Lung (tissue), 12 donors: ENCODE data around the gene DOCK10. TPM values are rescaled to one million over a fixed set of nuclear protein-coding genes. Genes with fewer than 3 reads are reported as not detected.

Source experiments
- ATAC-seq: fragments of 200-7000 bp; cut with Tn5 transposase; one replicate; pipeline ENCODE4 v1.9.1; 2020; ENCODE audit warnings: moderate number of reproducible peaks; ENCODE audit not compliant: insufficient read depth, low FRiP score
- DNase-seq, 3 donors: peaks; one replicate each; pipeline ENCODE4 v3.0.0-alpha.2; 2013 to 2017
- H3K27ac ChIP-seq, 2 donors: one replicate each; pipeline ENCODE4 v1.5.1; 2013; ENCODE audit warnings: mild to moderate bottlenecking in 2 of 2, moderate library complexity in 2 of 2, control low read depth in 1 of 2, inconsistent platforms in 1 of 2, low read depth in 1 of 2, low read length in 1 of 2
- H3K27me3 ChIP-seq, 3 donors: one replicate each; pipeline ENCODE4 v1.5.1; 2013; ENCODE audit warnings: low read length in 2 of 3; ENCODE audit not compliant: control insufficient read depth in 3 of 3, insufficient read depth in 3 of 3
- H3K36me3 ChIP-seq, 4 donors: one replicate each; pipeline ENCODE4 v1.5.1; 2013; ENCODE audit warnings: low read length in 4 of 4, mild to moderate bottlenecking in 1 of 4, moderate library complexity in 1 of 4; ENCODE audit not compliant: control insufficient read depth in 4 of 4, insufficient read depth in 4 of 4
- H3K4me1 ChIP-seq, 5 donors: one replicate each; pipeline ENCODE4 v1.5.1; 2013; ENCODE audit warnings: low read length in 5 of 5, mild to moderate bottlenecking in 2 of 5, moderate library complexity in 1 of 5; ENCODE audit not compliant: control insufficient read depth in 5 of 5, insufficient read depth in 5 of 5
- H3K4me3 ChIP-seq: one replicate; pipeline ENCODE4 v1.5.1; 2013; ENCODE audit warnings: mild to moderate bottlenecking, control low read depth, moderate library complexity
- H3K9ac ChIP-seq, 2 donors: one replicate each; pipeline ENCODE4 v1.5.1; 2013; ENCODE audit warnings: low read length in 2 of 2, control low read depth in 1 of 2; ENCODE audit not compliant: insufficient read depth in 1 of 2
- H3K9me3 ChIP-seq, 4 donors: one replicate each; pipeline ENCODE4 v1.5.1; 2013; ENCODE audit warnings: low read length in 3 of 4, mild to moderate bottlenecking in 1 of 4, moderate library complexity in 1 of 4; ENCODE audit not compliant: control insufficient read depth in 4 of 4, insufficient read depth in 3 of 4
- CTCF ChIP-seq: IDR thresholded peaks from 2 replicates; pipeline ENCODE4 v1.5.1; 2012; ENCODE audit warnings: mild to moderate bottlenecking; ENCODE audit errors: control extremely low read depth, extremely low read depth
- whole genome bisulfite sequencing, 2 donors: extraction: QIAGEN DNeasy Blood & Tissue Kit; methylation state at CpG; one replicate each; pipeline ENCODE4 v1.1.7; 2013; 5-methylcytosine and 5-hydroxymethylcytosine counted together
- polyA plus RNA-seq, 2 donors: library from polyadenylated mRNA; stranded (reverse); fragments of 200-250 nt; gene quantifications; one replicate each; pipeline ENCODE4 v1.2.1, GENCODE V29; 2013
- total RNA-seq, 2 donors: library from RNA; depleted of rRNA in 1 of 2; stranded (reverse); fragments of >200 nt in 1 of 2; gene quantifications; one replicate each; pipeline ENCODE4 v1.2.1, GENCODE V29; 2014 to 2021
- donor health status: control.
- donor health status: control.
- donor health status: Bipolar disorder and iron deficiency.
- donor health status: healthy.
- donor health status: DM: yes; HTN: yes; CAD: no.

The DOCK10 gene
- total and polyA plus RNA-seq, 4 donors, result 3.1 to 39.8 (median 18.0) TPM

GRCh38 chr2:224751996-224752698, 290.1 kb downstream of the DOCK10 start:
- Histone ChIP-seq H3K27me3 (no peaks in the 10 kb centered on the region), H3K27ac (no peak overlapping the region), H3K36me3 (no peaks in the 10 kb centered on the region), H3K4me3 (no peak overlapping the region), H3K4me1 (peaks cover 0 to 5% (median 0%) of the 10 kb centered on the region in 5 donors), H3K9ac (no peak overlapping the region), H3K9me3 (no peaks in the 10 kb centered on the region)
- TF ChIP-seq CTCF, result no peak
- 68 to 69% methylated on average over 5 of the region's 5 CpGs for WGBS, 2 donors
- no peak for DNase-seq
- no peak for ATAC-seq

GRCh38 chr2:224749136-224749535, 293.1 kb downstream of the DOCK10 start:
- Histone ChIP-seq H3K9me3 (no peaks in the 10 kb centered on the region), H3K4me1 (peaks cover 0 to 5% (median 0%) of the 10 kb centered on the region in 5 donors), H3K36me3 (no peaks in the 10 kb centered on the region), H3K27ac (no peak overlapping the region), H3K4me3 (no peak overlapping the region), H3K27me3 (no peaks in the 10 kb centered on the region), H3K9ac (no peak overlapping the region)
- no peak for ATAC-seq
- no peak for DNase-seq
- TF ChIP-seq CTCF, result no peak
- 70 to 82% methylated on average over 1 of the region's 1 CpG for WGBS, 2 donors

GRCh38 chr2:224747765-224748164, 294.5 kb downstream of the DOCK10 start:
- Histone ChIP-seq H3K4me1 (peaks cover 0 to 5% (median 0%) of the 10 kb centered on the region in 5 donors), H3K4me3 (no peak overlapping the region), H3K9ac (no peak overlapping the region), H3K27ac (no peak overlapping the region), H3K9me3 (no peaks in the 10 kb centered on the region), H3K36me3 (no peaks in the 10 kb centered on the region), H3K27me3 (no peaks in the 10 kb centered on the region)
- DNase-seq, result no peak
- WGBS, 2 donors, result 74 to 76% methylated on average over 4 of the region's 4 CpGs
- TF ChIP-seq CTCF, result no peak
- ATAC-seq, result no peak

GRCh38 chr2:224736227-224736626, 306.0 kb downstream of the DOCK10 start:
- 89 to 98% methylated on average over 1 of the region's 1 CpG for WGBS, 2 donors
- Histone ChIP-seq H3K9me3 (peaks cover 0 to 7% (median 4%) of the 10 kb centered on the region in 4 donors), H3K4me1 (no peaks in the 10 kb centered on the region), H3K4me3 (no peak overlapping the region), H3K27ac (no peak overlapping the region), H3K27me3 (no peaks in the 10 kb centered on the region), H3K36me3 (no peaks in the 10 kb centered on the region), H3K9ac (no peak overlapping the region)
- no peak for TF ChIP-seq CTCF
- ATAC-seq (no peak), DNase-seq (no peak)
